PC-9 (cell line): ENCODE results near the gene CNTN4.

Source experiments
- CTCF ChIP-seq: fragments of 200-600 bp; sonication (generic); conservative IDR thresholded peaks from 2 replicates; pipeline ENCODE4 v1.6.1; 2017; ENCODE audit warnings: mixed run types, antibody characterized with exemption, mild to moderate bottlenecking, moderate library complexity
- EZH2 ChIP-seq: fragments of 200-600 bp; sonication (generic); IDR thresholded peaks from 2 replicates; pipeline ENCODE4 v1.8.0; 2017; ENCODE audit warnings: antibody characterized with exemption, low read depth

GRCh38 chr3:2650746-2651145, 552.1 kb downstream of the CNTN4 start:
- TF ChIP-seq CTCF (no peak), EZH2 (no peak)
